Hepatocyte (in vitro differentiated cells): ENCODE data around the gene PRADC1.

Experiments
- EZH2 ChIP-seq: fragments of 200-600 bp; sonication (generic); IDR thresholded peaks from 2 replicates; pipeline ENCODE4 v1.6.1; 2016; ENCODE audit warnings: antibody characterized with exemption, mild to moderate bottlenecking, borderline replicate concordance
- TF ChIP-seq, protein P1 (sequence below): fragments of 200-600 bp; sonication (generic); IDR thresholded peaks from 2 replicates; pipeline ENCODE4 v1.5.1; 2016; ENCODE audit warnings: antibody characterized with exemption, mild to moderate bottlenecking; ENCODE audit not compliant: poor library complexity

- TF ChIP-seq, protein P1, sequence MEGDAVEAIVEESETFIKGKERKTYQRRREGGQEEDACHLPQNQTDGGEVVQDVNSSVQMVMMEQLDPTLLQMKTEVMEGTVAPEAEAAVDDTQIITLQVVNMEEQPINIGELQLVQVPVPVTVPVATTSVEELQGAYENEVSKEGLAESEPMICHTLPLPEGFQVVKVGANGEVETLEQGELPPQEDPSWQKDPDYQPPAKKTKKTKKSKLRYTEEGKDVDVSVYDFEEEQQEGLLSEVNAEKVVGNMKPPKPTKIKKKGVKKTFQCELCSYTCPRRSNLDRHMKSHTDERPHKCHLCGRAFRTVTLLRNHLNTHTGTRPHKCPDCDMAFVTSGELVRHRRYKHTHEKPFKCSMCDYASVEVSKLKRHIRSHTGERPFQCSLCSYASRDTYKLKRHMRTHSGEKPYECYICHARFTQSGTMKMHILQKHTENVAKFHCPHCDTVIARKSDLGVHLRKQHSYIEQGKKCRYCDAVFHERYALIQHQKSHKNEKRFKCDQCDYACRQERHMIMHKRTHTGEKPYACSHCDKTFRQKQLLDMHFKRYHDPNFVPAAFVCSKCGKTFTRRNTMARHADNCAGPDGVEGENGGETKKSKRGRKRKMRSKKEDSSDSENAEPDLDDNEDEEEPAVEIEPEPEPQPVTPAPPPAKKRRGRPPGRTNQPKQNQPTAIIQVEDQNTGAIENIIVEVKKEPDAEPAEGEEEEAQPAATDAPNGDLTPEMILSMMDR: no peak
- no peak for TF ChIP-seq EZH2
Observed at GRCh38 chr2:73252238-73253027, 19.4 kb upstream of the PRADC1 start.
